Subcutaneous abdominal adipose tissue (tissue), 5 donors: ENCODE data around the gene VAV2.

ENCODE experiments used
- H3K27ac ChIP-seq: one replicate; pipeline ENCODE4 v1.7.0; 2013; ENCODE audit warnings: low read depth, mild to moderate bottlenecking, inconsistent platforms, low read length, moderate library complexity
- H3K27me3 ChIP-seq, 5 donors: one replicate each; pipeline ENCODE4 v1.7.0; 2013; ENCODE audit warnings: low read length in 5 of 5, inconsistent platforms in 1 of 5; ENCODE audit not compliant: control insufficient read depth in 5 of 5, insufficient read depth in 4 of 5
- H3K36me3 ChIP-seq, 5 donors: one replicate each; pipeline ENCODE4 v1.7.0; 2013; ENCODE audit warnings: low read length in 5 of 5; ENCODE audit not compliant: control insufficient read depth in 5 of 5, insufficient read depth in 5 of 5
- H3K4me1 ChIP-seq, 5 donors: one replicate each; pipeline ENCODE4 v1.7.0; 2013; ENCODE audit warnings: low read length in 5 of 5, mild to moderate bottlenecking in 3 of 5, moderate library complexity in 1 of 5; ENCODE audit not compliant: control insufficient read depth in 5 of 5, insufficient read depth in 5 of 5
- H3K4me3 ChIP-seq, 5 donors: one replicate each; pipeline ENCODE4 v1.7.0; 2013; ENCODE audit warnings: low read length in 5 of 5, low read depth in 1 of 5
- H3K9ac ChIP-seq, 5 donors: one replicate each; pipeline ENCODE4 v1.7.0; 2013; ENCODE audit warnings: low read length in 5 of 5, mild to moderate bottlenecking in 4 of 5, moderate library complexity in 3 of 5
- H3K9me3 ChIP-seq, 5 donors: one replicate each; pipeline ENCODE4 v1.7.0; 2013; ENCODE audit warnings: low read length in 5 of 5; ENCODE audit not compliant: control insufficient read depth in 5 of 5
- donor health status: healthy.
- donor health status: healthy.
- donor health status: healthy.
- donor health status: healthy.
- donor health status: healthy.

The VAV2 gene

GRCh38 chr9:133893191-133893994 lies 98.7 kb downstream of the VAV2 start:
- peaks cover 0 to 4% (median 3%) of the 10 kb centered on the region in 5 donors for H3K9me3 ChIP-seq
- peaks cover 0 to 12% (median 1%) of the 10 kb centered on the region in 5 donors for H3K4me1 ChIP-seq
- H3K27ac ChIP-seq, result no peak overlapping the region
- peaks cover 0 to 2% (median 0%) of the 10 kb centered on the region in 5 donors for H3K36me3 ChIP-seq
- H3K27me3 ChIP-seq, result peaks cover 0 to 10% (median 0%) of the 10 kb centered on the region in 5 donors
- no peak overlapping the region for H3K4me3 ChIP-seq
- no peak overlapping the region for H3K9ac ChIP-seq

DNA sequence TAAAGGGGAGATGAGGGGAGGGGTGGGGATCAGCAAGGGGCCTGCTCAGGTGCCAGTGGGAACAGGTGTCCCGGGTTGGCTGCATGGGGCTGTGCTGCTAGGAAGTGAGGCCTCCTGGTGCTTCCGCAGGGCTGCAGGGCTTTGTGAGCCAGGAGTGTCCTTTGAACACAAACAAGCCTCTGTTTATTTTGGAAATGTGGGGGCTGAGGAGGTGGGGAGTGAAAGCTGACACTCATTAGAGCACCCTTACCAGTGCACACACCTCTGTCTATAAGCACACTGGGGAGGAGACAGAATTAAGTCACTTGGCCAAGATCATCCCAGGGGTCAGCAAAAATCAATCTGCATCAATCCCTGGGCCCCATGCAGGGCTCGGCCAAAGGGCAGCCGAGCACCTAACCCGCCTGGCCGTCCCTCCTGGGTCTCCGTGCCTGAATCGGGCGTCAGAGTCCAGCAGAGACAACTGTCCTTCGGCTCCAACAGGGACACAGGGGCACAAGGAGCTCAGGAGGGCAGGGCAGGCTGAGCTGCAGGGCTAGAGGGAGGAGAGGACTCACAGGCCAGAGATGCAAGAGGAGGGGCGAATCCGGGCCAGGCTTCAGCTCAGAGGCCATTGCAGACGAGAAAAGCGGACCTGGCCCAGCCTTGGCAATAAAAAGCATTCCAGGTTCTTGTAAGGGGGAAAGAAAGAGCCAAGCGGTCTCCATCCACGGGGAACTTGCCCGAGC lies 99.8 kb downstream of the VAV2 start:
- H3K27ac ChIP-seq, result no peak overlapping the region
- H3K4me1 ChIP-seq, result peaks cover 0 to 12% (median 5%) of the 10 kb centered on the region in 5 donors
- no peak overlapping the region for H3K4me3 ChIP-seq
- peaks cover 0 to 4% (median 3%) of the 10 kb centered on the region in 5 donors for H3K9me3 ChIP-seq
- H3K36me3 ChIP-seq, result peaks cover 0 to 2% (median 0%) of the 10 kb centered on the region in 5 donors
- H3K9ac ChIP-seq, result no peak overlapping the region
- H3K27me3 ChIP-seq, result peaks cover 0 to 7% (median 0%) of the 10 kb centered on the region in 5 donors

- Histone ChIP-seq H3K36me3 (peaks cover 0 to 2% (median 0%) of the 10 kb centered on the region in 5 donors), H3K4me1 (peaks cover 0 to 12% (median 5%) of the 10 kb centered on the region in 5 donors), H3K27me3 (peaks cover 0 to 5% (median 0%) of the 10 kb centered on the region in 5 donors), H3K27ac (no peak overlapping the region), H3K9me3 (peaks cover 0 to 4% (median 3%) of the 10 kb centered on the region in 5 donors), H3K9ac (no peak overlapping the region), H3K4me3 (no peak overlapping the region)
Measured at GRCh38 chr9:133891741-133892140, 100.4 kb downstream of the VAV2 start.

DNA sequence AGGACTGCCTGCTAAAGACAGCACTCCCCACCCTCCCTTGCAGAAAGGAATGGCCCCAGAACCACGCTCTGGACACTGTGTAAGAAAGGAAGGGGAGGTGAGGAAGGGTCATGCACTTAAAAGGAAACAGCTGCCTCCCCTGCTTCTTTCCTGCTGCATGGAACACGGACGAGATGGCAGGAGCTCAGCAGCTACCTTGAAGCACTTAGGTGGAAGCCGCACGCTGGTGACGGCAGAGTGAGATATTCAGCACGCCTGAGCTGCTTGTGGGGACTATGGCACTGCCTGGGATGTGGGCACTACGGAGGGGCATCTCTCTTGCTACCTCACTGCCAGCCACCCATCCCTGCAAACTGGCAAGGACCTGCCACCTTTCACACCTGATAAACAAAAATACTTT lies 101.5 kb downstream of the VAV2 start:
- Histone ChIP-seq H3K4me1 (peaks cover 0 to 12% (median 5%) of the 10 kb centered on the region in 5 donors), H3K27me3 (peaks cover 0 to 5% (median 0%) of the 10 kb centered on the region in 5 donors), H3K9me3 (peaks cover 0 to 4% (median 3%) of the 10 kb centered on the region in 5 donors), H3K36me3 (peaks cover 0 to 2% (median 0%) of the 10 kb centered on the region in 5 donors), H3K27ac (no peak overlapping the region), H3K4me3 (no peak overlapping the region), H3K9ac (no peak overlapping the region)

DNA sequence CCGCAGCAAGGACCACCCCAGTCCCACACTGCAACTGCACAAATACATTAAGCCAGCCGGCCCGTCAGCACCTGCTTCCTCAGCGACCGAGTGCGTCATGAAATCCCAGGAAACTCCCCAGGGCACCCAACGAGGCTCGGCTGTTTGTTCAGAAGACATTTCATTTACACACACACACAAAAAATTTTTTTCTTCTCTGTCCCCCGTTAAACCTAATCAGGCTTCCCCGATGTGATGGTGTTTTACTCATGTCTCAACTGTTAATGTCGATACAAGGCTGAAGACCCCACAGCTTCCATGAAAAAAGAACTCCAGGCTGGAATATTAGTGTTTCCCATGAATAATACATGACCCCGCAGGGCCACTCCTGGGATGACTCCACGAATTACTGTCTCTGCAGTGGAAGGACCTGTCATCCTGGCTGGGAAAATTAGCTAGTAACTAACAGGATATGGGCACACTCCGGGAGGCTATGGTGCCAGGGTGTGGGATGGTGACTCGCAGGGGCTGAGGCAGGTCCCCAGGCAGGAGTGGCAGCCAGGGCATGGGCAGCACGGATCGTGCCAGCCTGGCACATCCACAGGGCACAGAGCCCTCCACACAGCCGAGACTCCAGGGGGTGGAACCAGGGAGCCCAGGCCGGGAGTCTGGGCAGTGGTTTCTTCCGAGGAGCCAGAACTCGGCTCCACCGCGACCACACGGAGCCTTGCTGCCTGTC lies 102.4 kb downstream of the VAV2 start:
- Histone ChIP-seq H3K9ac (no peak overlapping the region), H3K27me3 (peaks cover 0 to 5% (median 0%) of the 10 kb centered on the region in 5 donors), H3K36me3 (peaks cover 0 to 2% (median 0%) of the 10 kb centered on the region in 5 donors), H3K4me3 (no peak overlapping the region), H3K27ac (no peak overlapping the region), H3K9me3 (peaks cover 0 to 4% (median 3%) of the 10 kb centered on the region in 5 donors), H3K4me1 (peaks cover 0 to 12% (median 5%) of the 10 kb centered on the region in 5 donors)

GRCh38 chr9:133888809-133889491 lies 103.2 kb downstream of the VAV2 start:
- Histone ChIP-seq H3K4me3 (no peak overlapping the region), H3K36me3 (peaks cover 0 to 2% (median 0%) of the 10 kb centered on the region in 5 donors), H3K9me3 (peaks cover 0 to 4% (median 3%) of the 10 kb centered on the region in 5 donors), H3K4me1 (peaks cover 0 to 12% (median 5%) of the 10 kb centered on the region in 5 donors), H3K27me3 (peaks cover 0 to 5% (median 0%) of the 10 kb centered on the region in 5 donors), H3K27ac (no peak overlapping the region), H3K9ac (no peak overlapping the region)

DNA sequence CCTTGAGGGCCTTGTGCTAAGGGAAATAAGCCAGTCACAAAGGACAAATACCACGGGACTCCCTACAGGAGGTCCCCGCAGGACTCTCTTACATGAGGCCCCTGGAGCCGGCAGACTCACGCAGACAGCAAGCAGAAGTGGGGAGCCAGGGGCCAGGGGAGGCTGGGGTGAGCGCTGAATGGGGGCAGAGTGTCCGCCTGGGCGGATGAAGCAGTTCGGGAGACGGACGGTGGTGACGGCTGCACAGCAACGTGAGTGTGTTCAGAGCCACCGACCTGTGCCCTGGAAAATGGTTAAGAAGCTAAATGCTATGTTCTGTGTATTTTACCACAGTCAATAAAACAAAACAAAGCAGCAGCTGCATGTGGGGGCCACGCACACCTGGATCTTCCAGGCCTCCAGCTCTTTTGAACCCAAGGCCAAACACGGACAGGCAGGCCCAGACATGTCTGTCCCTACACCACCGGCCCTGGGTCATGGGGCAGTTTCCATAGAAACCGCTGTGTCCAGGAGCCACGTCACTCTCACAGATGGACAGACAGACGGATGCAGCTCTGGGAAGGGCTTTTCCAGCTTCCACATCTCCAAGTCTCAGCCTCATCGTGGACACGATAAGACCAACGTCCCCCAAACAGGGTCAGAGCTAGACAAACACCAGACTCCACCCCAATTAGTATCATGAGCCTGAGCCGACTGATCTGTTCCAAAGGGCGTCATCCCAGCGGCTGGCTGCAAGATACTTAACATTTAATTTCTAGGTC lies 103.9 kb downstream of the VAV2 start:
- H3K4me3 ChIP-seq, result no peak overlapping the region
- H3K9me3 ChIP-seq, result peaks cover 0 to 4% (median 3%) of the 10 kb centered on the region in 5 donors
- H3K9ac ChIP-seq, result no peak overlapping the region
- peaks cover 0 to 5% (median 0%) of the 10 kb centered on the region in 5 donors for H3K27me3 ChIP-seq
- no peak overlapping the region for H3K27ac ChIP-seq
- H3K36me3 ChIP-seq, result peaks cover 0 to 2% (median 0%) of the 10 kb centered on the region in 5 donors
- H3K4me1 ChIP-seq, result peaks cover 0 to 12% (median 5%) of the 10 kb centered on the region in 5 donors

- H3K4me1 ChIP-seq, result peaks cover 0 to 12% (median 5%) of the 10 kb centered on the region in 5 donors
- peaks cover 0 to 5% (median 0%) of the 10 kb centered on the region in 5 donors for H3K27me3 ChIP-seq
- no peak overlapping the region for H3K27ac ChIP-seq
- no peak overlapping the region for H3K9ac ChIP-seq
- peaks cover 0 to 4% (median 3%) of the 10 kb centered on the region in 5 donors for H3K9me3 ChIP-seq
- H3K4me3 ChIP-seq, result no peak overlapping the region
- no peaks in the 10 kb centered on the region for H3K36me3 ChIP-seq
Measured at GRCh38 chr9:133887540-133888047, 104.5 kb downstream of the VAV2 start.
